COR-L47 (cell line): ENCODE measurements around the gene ILKAP.
"Not testable (repeated sequence)": the region's sequence is repeated elsewhere in the genome, so short reads cannot be mapped to it uniquely, and the experiment has no call there.

Source experiments
- DNase-seq: peaks from one replicate; lab custom pipeline; 2025; lab: John Stamatoyannopoulos, UW

Gene ILKAP

DNA sequence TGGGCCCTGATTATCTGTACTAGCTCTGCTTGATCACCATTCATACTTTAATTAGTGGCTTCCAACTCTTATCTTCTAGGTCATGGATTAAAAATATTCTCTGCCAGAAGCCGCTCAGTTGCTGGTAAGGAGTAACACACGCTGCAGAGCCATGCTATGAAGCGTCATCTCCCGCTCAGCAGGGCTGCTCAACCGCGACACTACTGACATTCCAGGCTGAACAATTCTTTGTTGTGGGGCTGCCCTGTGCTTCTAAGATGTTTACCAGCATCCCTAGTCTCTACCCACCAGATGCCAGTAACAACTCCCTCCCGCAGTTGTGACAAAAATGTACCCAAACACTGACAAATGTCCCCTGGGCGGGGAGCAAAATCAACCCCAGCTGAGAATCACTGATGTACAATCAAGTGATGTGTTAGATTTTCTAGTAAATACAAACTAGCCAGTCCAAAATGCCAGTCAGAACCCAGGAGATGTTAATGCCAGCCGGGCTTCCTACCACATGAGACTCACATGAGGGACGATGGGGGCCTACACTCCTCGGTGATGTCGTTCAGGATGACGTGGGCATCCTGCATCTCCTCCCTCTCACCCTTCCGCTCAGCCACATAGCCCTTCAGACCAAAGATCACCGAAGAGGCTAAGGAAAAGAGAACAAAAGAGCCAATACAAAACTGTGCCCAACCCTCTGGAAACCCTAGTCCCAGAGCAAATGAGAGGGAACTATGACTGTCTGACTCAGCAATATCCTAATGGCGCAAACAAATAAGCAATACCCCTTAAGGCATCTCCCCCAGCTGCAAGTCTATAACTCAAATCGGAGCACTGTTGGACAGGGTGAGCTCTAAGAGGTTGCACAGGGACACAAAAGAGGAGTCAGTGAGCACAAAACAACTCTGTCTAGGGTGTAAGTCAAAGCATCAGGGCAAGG, 15.6 kb downstream of the ILKAP start:
- no peak for DNase-seq

GRCh38 chr2:238183821-238184220, 19.7 kb downstream of the ILKAP start:
- no peak for DNase-seq

DNA sequence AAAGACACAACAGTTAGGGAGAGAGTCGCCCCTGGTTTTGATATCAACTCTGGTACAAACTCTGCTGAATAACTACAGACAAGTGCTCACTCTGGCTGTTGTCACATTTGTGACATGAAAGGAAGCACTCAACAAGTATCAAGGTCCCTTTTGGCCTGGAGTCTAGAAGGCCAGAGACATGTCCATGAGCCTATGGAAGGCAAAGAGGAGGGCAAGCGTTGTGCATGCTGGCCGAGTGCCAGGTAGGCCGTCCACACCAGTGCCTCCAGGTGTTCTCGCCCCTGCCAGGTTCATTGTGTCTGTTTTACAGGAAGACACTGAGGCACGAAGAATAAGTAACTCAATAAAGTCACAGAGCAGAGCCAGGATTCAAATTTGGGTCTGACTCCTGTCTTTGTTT, 21.1 kb downstream of the ILKAP start:
- DNase-seq: no peak

DNA sequence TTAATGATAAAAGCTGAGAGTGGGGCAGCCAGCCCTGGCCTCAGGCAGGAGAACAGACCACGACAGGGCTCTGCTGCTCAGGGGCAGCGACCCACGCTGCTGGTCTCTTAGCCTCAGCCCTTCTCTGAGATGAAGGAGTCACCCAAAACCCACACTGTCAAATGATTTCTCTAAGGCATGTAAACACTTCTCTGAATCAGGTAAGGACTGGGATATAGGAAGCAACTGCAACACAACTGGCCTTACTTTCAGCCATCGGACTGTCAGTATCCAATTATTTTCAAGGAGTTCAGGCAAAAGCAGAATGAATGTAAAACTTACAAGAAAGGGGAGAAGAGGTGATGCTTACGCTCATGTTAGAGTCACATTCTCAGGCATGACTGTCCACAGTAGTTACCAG, 22.9 kb downstream of the ILKAP start:
- no peak for DNase-seq

DNA sequence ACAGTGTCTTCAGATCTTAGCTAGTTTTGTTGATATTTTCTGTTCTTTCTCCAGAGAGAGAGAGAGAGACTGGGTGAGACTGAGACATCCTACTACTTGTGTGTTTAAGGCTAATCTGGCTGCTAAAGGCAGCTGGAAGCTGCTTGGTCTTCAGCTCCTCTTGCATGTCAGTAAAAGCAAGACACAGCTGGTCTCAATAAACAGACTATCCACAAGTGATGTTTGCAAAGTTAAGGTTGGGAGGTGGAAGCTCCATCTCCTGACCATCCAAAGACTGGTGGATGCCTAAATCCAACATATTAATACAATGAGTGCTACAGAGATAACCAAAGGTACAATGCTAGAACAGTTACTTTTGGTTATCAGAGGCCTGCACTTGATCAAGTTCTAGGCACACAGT, 26.9 kb downstream of the ILKAP start:
- DNase-seq: no peak

GRCh38 chr2:238174701-238175100, 28.8 kb downstream of the ILKAP start:
- no peak for DNase-seq

- no peak for DNase-seq
Observed at GRCh38 chr2:238174291-238174690, 29.2 kb downstream of the ILKAP start.

- DNase-seq: no peak
Observed at GRCh38 chr2:238173692-238174091, 29.8 kb downstream of the ILKAP start.

GRCh38 chr2:238172439-238172838, 31.1 kb downstream of the ILKAP start:
- DNase-seq: no peak

- no peak for DNase-seq
Observed at GRCh38 chr2:238171575-238172187, 31.8 kb downstream of the ILKAP start.

GRCh38 chr2:238171072-238171431, 32.4 kb downstream of the ILKAP start:
- DNase-seq: not testable (repeated sequence)

- DNase-seq: no peak
Observed at GRCh38 chr2:238170386-238171071, 33.0 kb downstream of the ILKAP start.

- DNase-seq: no peak
Observed at GRCh38 chr2:238169708-238170251, 33.7 kb downstream of the ILKAP start.

- DNase-seq: no peak
Observed at GRCh38 chr2:238169048-238169707, 34.3 kb downstream of the ILKAP start.

- DNase-seq: no peak
Observed at GRCh38 chr2:238168196-238169047, 35.1 kb downstream of the ILKAP start.

- no peak for DNase-seq
Observed at GRCh38 chr2:238167761-238168160, 35.7 kb downstream of the ILKAP start.

GRCh38 chr2:238167344-238167715, 36.2 kb downstream of the ILKAP start:
- no peak for DNase-seq

DNA sequence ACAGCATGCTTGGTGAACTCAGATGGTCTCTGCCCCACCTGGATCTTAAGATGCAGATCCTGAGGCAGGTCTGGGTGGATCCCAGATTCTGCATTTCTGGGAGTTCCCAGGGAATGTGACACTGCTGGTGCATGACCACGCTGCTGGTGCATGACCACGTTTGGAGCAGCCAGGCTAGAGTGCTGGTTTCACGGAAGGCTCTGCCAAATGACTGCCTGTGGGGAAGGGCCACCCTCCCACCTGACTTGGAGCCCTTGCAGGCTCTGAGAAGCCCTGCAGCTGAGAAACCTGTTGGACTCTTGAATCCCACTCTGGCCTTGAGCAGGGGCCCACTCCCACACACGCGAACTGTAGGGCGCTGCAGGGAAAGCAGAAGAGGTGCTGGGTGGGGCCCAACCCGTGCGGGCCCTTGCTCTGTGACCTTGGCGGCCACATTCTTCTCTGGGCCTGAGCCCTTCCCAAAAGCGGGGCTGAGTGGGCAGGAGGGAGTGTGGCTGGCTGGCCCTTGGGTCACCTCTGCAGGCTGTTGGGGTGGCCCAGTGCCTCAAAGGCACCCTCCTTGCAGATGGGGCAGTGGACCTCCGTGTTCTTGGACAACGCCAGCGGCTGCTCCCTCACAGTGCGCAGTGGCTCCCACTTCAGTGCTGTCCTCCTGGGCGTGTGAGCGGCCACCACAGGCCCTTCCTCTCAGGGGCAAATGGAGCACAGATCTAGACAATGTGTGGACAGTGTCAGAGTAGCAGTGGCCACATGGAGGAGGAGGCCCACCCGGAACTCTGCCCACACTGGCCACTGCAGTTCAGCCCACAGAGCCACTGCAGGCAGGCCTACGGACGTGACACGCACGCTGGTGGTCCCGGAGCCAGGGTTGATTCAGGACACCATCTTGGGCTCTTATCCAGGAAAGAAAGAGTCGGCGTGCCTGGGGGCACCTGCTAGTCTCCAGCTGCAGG, 36.8 kb downstream of the ILKAP start:
- no peak for DNase-seq

DNA sequence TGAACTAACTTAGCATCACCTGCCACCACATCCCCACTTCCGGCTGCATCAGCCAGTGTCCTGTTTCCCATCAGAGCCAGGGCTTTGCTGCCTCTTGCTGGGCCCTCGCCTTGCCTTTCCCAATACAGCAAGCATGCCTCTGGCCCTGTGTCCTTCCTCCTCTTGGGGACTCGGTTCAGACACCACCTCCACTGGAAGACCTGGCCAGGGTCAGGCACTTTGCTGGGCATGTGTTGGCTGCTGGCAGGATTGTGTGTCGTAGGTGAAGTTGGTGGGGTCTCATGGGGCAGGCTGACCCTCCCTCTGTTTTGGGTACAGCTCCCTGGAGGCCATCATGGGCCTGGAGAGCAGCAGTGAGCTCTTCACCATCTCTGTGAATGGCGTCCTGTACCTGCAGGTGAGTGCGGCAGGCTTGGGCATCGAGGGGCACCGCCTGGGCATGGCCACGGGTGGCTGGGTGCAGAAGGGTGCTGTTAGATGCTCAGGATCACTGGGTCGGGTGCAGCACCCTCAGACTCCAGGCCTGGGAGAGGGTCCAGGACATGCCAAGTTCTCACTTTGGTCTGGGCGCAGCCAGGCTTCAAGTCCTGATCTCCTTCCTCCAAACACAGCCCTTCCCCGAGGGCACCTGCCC, 38.1 kb downstream of the ILKAP start:
- no peak for DNase-seq

GRCh38 chr2:238164906-238165287, 38.6 kb downstream of the ILKAP start:
- DNase-seq: no peak
